CD1c-positive myeloid dendritic cell (primary cell): ENCODE measurements around the gene CLSTN1.
"Not testable (repeated sequence)": the region's sequence is repeated elsewhere in the genome, so short reads cannot be mapped to it uniquely, and the experiment has no call there.

ENCODE experiments used
- DNase-seq: peaks from one replicate; pipeline ENCODE4 v3.0.0-alpha.2; 2016; ENCODE audit errors: extremely low spot score

Gene CLSTN1

GRCh38 chr1:9825093-9826074 is 1.6 kb upstream of the CLSTN1 start:
- peak; percentile 83 for DNase-seq

DNA sequence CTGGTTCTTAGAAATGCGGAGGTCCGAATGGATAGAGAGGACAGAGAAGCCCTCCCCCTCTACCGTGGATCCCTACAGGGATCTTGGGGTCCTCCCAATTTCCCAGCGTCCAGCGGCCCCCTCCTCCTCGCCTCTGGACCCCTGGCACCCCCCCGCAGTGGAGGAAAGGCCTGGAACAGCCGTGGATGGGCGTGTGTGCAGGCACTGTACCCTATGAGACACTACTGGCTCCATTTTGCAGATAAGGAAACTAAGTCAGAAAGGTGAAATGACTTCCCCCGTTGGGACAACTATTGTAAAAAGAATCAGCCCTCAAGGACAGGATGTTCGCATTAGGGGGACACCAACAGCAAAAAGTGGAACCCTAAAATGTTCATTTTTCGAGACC is 931 bp upstream of the CLSTN1 start:
- DNase-seq = no peak

- no peak for DNase-seq
Observed at GRCh38 chr1:9823693-9823942, 147 bp downstream of the CLSTN1 start.

DNA sequence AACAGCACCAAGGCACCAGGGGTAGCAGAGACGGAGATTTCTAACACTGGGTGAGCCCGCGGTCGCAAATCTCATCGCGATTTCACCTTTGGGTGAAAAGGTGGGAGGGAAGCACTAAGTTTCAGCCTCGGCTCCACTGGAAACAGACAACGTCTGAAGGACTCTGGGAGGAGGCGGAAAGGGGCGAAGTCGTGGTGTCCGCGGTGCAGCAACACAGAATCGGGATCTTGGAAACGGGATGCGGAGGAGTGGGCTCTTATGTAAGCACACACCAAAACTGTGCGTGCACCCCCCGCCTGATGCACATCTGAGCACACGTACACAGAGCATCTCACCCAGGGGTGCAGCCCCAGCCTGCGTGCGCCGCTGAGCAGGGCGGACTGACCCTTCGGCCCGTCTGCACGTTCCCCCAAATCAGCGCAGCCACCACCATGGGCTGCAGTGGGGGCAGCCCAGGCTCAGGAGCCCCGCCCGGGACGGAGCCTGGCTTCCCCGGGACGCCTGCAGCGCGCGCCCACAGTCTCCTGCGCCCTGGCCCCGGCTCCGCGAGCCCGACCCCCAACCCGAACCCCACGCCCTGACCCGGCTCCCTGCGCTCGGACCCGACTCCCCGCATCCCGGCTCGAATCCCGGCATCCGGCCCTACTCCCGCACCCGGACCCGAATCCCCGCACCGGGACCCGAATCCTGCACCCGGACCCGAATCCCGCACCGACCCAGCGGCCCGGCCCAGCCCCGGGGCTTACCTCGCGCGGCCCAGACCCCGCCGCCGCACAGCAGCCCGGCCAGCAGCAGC is 670 bp downstream of the CLSTN1 start:
- DNase-seq = peak; percentile 70

GRCh38 chr1:9822490-9822889 is 1.3 kb downstream of the CLSTN1 start:
- DNase-seq = no peak

DNA sequence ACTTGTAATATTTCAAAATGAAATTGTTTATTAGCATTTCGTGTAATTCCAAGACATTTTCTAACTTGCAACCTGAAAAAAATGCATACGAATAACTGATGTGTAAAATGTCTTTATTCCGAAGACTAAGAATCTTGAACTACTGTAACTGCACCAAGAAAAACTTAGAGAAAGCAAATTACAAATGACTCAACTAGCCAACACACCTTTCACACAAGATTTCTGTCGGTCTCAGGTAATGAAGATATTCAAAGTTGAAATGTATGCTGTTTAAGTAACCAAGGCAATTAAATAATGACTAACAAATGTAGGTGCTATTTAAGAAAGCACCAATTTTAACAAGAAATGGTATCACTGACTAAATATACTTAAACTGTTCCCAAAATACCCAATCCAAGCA is 2.1 kb downstream of the CLSTN1 start:
- DNase-seq = no peak

DNA sequence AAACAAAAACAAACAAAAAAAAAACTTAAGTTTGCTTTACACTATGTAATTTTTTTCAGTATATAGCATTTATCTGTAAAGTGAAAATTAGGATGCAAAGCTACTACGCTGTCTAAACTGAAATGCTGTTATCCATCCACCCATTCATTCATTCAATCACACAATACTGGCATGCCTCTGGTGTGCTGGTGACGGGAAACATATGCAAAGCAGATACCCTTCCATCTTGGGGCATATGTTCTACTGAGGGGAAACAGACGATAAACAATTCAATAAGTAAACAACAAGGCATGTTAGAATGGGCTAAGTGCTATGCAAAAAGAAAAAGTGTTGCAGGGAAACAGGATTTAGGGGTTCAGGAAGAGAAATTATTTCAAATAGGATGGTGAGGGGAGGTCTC is 3.2 kb downstream of the CLSTN1 start:
- DNase-seq = no peak

GRCh38 chr1:9817734-9818133 is 6.0 kb downstream of the CLSTN1 start:
- no peak for DNase-seq

DNA sequence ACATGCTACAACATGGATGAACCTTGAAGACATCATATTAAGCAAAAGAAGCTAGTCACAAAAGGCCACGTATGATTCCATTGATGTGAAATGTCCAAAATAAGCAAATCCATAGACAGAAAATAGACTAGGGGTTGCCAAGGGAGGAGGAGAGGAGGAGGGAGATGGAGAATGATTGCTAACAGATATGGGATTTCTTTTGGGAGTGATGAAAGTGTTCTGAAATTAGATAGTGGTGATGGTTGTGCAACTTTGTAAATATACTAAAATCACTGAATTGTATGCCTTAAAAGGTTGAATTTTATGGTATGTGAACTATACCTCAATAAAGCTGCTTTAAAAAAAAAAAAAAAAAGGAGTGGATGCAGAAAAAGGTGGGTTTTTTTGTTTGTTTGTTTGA is 7.6 kb downstream of the CLSTN1 start:
- DNase-seq = no peak

- no peak for DNase-seq
Observed at GRCh38 chr1:9815150-9815549, 8.6 kb downstream of the CLSTN1 start.

DNA sequence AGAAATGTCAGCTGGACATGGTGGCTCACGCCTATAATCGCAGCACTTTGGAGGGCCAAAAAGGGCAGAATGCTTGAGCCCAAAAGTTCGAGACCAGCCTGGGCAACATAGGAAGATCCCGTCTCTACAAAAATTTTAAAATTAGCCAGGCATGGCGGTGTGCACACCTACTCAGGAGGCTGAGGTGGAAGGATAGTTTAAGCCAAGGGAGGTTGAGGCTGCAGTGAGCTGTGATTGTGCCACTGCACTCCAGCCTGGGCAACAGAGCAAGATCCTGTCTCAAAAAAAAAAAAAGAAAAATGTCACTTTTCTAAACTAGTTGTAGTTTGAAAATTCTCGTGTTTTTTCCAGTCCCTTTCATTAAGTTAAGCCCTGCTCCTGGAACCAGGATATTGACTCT is 9.1 kb downstream of the CLSTN1 start:
- DNase-seq = no peak

- DNase-seq = no peak
Observed at GRCh38 chr1:9811239-9811966, 12.4 kb downstream of the CLSTN1 start.

DNA sequence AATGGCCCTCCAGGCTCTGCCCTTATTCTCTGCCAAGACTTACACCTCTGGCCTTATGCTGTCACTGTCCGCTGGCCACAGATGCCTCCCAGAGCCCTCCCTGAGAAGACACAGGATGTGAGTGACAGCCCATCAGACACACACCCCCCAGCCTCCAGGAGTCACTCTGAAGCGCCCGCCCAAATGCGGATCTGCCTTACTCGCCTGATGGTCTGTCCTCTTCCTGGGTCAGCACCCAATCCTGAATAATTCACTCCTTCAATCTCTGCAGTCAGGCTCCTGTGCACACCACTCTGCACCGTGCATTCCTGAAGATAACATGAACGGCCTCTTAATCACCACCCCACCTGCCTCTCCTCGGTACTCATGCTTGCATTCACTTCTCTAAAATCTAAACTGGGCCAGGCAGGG is 14.7 kb downstream of the CLSTN1 start:
- DNase-seq = no peak

GRCh38 chr1:9808459-9808858 is 15.3 kb downstream of the CLSTN1 start:
- no peak for DNase-seq

DNA sequence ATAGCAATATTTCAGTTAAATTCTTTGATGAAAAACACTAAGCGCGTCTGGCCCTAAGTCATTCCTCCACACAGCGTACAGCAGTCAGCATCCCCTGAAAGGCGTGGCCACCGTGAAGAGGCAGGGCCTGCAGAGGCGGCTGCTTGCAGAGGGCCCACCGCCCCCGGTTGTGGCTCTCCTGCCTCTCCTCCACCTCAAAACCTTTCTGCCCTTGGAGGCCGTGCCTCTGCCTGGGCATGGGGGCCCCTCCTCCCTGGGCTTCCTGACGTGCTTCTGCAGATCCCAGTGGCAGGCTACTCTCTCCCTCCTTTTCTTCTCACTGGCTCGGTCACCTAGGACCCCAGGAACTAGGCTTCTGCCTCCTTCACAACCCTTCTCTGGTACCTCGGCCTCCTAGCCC is 16.2 kb downstream of the CLSTN1 start:
- DNase-seq = no peak

DNA sequence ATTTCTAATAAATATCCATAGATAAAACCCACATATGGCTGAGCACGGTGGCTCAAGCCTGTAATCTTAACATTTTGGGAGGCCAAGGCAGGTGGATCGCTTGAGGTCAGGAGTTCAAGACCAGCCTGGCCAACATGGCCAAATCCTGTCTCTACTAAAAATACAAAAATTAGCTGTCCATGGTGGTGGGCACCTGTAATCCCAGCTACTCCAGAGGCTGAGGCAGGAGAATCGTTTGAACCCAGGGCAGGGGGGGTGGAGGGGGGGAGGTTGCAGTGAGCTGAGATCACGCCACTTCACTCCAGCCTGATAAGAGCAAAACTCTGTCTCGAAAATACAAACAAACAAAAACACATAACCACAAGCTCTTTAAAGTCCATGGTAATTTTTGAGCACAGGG is 17.8 kb downstream of the CLSTN1 start:
- not testable (repeated sequence) for DNase-seq

DNA sequence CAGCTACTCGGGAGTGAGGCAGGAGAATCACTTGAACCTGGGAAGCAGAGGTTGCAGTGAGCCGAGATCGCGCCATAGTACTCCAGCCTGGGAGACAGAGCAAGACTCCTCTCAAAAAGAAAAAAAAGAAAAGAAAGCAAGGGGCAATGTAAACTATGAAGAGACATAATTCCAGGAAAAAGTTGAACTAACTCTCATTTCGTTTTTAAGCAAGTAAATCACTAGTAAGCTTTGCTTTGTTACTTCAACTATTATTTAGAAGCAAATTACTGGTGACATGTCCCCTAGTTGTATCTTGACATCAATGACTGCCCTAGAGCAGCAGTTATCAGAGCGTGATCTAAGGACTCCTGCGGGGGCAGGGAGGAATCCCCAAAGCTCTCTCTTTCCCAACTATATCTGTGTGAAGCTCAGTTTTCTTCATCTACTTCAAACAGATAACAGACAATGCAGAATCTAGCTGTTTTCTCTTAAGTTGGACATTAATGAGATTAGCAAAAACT is 18.7 kb downstream of the CLSTN1 start:
- no peak for DNase-seq

DNA sequence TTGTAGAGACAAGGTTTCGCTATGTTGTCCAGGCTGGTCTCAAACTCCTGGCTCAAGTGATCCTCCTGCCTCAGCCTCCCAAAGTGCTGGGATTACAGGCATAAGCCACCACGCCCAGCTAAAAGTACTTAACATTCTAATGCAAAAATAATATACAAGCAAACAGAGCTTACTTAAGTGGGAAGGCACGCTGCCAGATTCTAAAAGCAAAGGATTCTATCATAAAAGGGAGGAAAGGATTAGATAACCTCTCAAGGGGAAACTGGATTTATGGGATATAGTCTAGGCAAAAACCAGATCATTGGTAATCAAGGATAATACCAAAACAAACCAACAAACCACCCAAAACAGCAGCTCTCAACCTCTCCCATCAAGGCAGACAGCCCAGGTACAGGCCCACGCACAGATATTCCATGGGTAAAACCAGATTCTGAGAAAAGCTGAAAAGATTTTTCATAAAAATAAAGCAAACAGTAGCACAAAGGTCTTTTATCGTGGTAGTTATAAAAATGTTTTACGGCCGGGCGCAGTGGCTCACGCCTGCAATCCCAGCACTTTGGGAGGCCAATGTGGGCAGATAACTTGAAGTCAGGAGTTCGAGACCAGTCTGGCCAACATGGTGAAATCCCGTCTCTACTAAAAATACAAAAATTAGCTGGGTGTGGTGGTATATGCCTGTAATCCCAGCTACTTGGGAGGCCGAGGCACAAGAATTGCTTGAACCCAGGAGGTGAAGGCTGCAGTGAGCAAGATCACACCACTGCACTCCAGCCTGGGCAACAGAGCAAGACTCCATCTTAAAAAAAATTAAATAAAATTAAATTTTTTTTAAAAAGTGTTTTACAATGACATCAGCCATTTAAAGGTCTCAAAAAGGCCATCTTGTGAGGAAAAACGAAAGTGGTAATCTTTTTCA is 20.5 kb downstream of the CLSTN1 start:
- DNase-seq = not testable (repeated sequence)

- no peak for DNase-seq
Observed at GRCh38 chr1:9801909-9802308, 21.9 kb downstream of the CLSTN1 start.

GRCh38 chr1:9798236-9799130 is 25.3 kb downstream of the CLSTN1 start:
- no peak for DNase-seq
